Lung (tissue), 12 donors: ENCODE measurements around the gene GIMAP6. TPM values are rescaled to one million over a fixed set of nuclear protein-coding genes. Genes with fewer than 3 reads are reported as not detected.

ENCODE experiments used
- ATAC-seq: fragments of 200-7000 bp; cut with Tn5 transposase; one replicate; pipeline ENCODE4 v1.9.1; 2020; ENCODE audit warnings: moderate number of reproducible peaks; ENCODE audit not compliant: insufficient read depth, low FRiP score
- DNase-seq, 3 donors: peaks; one replicate each; pipeline ENCODE4 v3.0.0-alpha.2; 2013 to 2017
- H3K27ac ChIP-seq, 2 donors: one replicate each; pipeline ENCODE4 v1.5.1; 2013; ENCODE audit warnings: mild to moderate bottlenecking in 2 of 2, moderate library complexity in 2 of 2, control low read depth in 1 of 2, inconsistent platforms in 1 of 2, low read depth in 1 of 2, low read length in 1 of 2
- H3K27me3 ChIP-seq, 3 donors: one replicate each; pipeline ENCODE4 v1.5.1; 2013; ENCODE audit warnings: low read length in 2 of 3; ENCODE audit not compliant: control insufficient read depth in 3 of 3, insufficient read depth in 3 of 3
- H3K36me3 ChIP-seq, 4 donors: one replicate each; pipeline ENCODE4 v1.5.1; 2013; ENCODE audit warnings: low read length in 4 of 4, mild to moderate bottlenecking in 1 of 4, moderate library complexity in 1 of 4; ENCODE audit not compliant: control insufficient read depth in 4 of 4, insufficient read depth in 4 of 4
- H3K4me1 ChIP-seq, 5 donors: one replicate each; pipeline ENCODE4 v1.5.1; 2013; ENCODE audit warnings: low read length in 5 of 5, mild to moderate bottlenecking in 2 of 5, moderate library complexity in 1 of 5; ENCODE audit not compliant: control insufficient read depth in 5 of 5, insufficient read depth in 5 of 5
- H3K4me3 ChIP-seq: one replicate; pipeline ENCODE4 v1.5.1; 2013; ENCODE audit warnings: mild to moderate bottlenecking, control low read depth, moderate library complexity
- H3K9ac ChIP-seq, 2 donors: one replicate each; pipeline ENCODE4 v1.5.1; 2013; ENCODE audit warnings: low read length in 2 of 2, control low read depth in 1 of 2; ENCODE audit not compliant: insufficient read depth in 1 of 2
- H3K9me3 ChIP-seq, 4 donors: one replicate each; pipeline ENCODE4 v1.5.1; 2013; ENCODE audit warnings: low read length in 3 of 4, mild to moderate bottlenecking in 1 of 4, moderate library complexity in 1 of 4; ENCODE audit not compliant: control insufficient read depth in 4 of 4, insufficient read depth in 3 of 4
- WGBS, 2 donors: extraction: QIAGEN DNeasy Blood & Tissue Kit; methylation state at CpG; one replicate each; pipeline ENCODE4 v1.1.7; 2013; 5-methylcytosine and 5-hydroxymethylcytosine counted together
- polyA plus RNA-seq, 2 donors: library from polyadenylated mRNA; stranded (reverse); fragments of 200-250 nt; gene quantifications; one replicate each; pipeline ENCODE4 v1.2.1, GENCODE V29; 2013
- total RNA-seq, 2 donors: library from RNA; depleted of rRNA in 1 of 2; stranded (reverse); fragments of >200 nt in 1 of 2; gene quantifications; one replicate each; pipeline ENCODE4 v1.2.1, GENCODE V29; 2014 to 2021
- TF ChIP-seq, protein P1 (sequence below): IDR thresholded peaks from 2 replicates; pipeline ENCODE4 v1.5.1; 2012; ENCODE audit warnings: mild to moderate bottlenecking; ENCODE audit errors: control extremely low read depth, extremely low read depth
- donor health status: control.
- donor health status: control.
- donor health status: Bipolar disorder and iron deficiency.
- donor health status: healthy.
- donor health status: DM: yes; HTN: yes; CAD: no.

Gene GIMAP6
- total and polyA plus RNA-seq, 4 donors: 12.1 to 53.7 (median 40.0) TPM

GRCh38 chr7:150657526-150657925, 25.3 kb upstream of the GIMAP6 start:
- DNase-seq: no peak
- Histone ChIP-seq H3K36me3 (no peaks in the 10 kb centered on the region), H3K9me3 (peaks cover 0 to 8% (median 3%) of the 10 kb centered on the region in 4 donors), H3K9ac (no peak overlapping the region), H3K27me3 (no peaks in the 10 kb centered on the region), H3K27ac (no peak overlapping the region), H3K4me3 (no peak overlapping the region), H3K4me1 (peaks cover 0 to 1% (median 0%) of the 10 kb centered on the region in 5 donors)
- no peak for ATAC-seq
- TF ChIP-seq, protein P1, sequence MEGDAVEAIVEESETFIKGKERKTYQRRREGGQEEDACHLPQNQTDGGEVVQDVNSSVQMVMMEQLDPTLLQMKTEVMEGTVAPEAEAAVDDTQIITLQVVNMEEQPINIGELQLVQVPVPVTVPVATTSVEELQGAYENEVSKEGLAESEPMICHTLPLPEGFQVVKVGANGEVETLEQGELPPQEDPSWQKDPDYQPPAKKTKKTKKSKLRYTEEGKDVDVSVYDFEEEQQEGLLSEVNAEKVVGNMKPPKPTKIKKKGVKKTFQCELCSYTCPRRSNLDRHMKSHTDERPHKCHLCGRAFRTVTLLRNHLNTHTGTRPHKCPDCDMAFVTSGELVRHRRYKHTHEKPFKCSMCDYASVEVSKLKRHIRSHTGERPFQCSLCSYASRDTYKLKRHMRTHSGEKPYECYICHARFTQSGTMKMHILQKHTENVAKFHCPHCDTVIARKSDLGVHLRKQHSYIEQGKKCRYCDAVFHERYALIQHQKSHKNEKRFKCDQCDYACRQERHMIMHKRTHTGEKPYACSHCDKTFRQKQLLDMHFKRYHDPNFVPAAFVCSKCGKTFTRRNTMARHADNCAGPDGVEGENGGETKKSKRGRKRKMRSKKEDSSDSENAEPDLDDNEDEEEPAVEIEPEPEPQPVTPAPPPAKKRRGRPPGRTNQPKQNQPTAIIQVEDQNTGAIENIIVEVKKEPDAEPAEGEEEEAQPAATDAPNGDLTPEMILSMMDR: no peak
- whole genome bisulfite sequencing, 2 donors: 59 to 89% methylated on average over 3 of the region's 3 CpGs

- Histone ChIP-seq H3K27ac (no peak overlapping the region), H3K4me1 (no peaks in the 10 kb centered on the region), H3K9ac (no peak overlapping the region), H3K9me3 (peaks cover 0 to 8% (median 3%) of the 10 kb centered on the region in 4 donors), H3K27me3 (no peaks in the 10 kb centered on the region), H3K4me3 (no peak overlapping the region), H3K36me3 (no peaks in the 10 kb centered on the region)
- 91 to 94% methylated on average over 5 of the region's 5 CpGs for WGBS, 2 donors
- TF ChIP-seq, protein P1: no peak
- ATAC-seq (no peak), DNase-seq (no peak)
These were observed 23.9 kb upstream of the GIMAP6 start for GRCh38 chr7:150656047-150656446.

GRCh38 chr7:150654692-150655091, 22.5 kb upstream of the GIMAP6 start:
- Histone ChIP-seq H3K9me3 (peaks cover 0 to 8% (median 3%) of the 10 kb centered on the region in 4 donors), H3K9ac (no peak overlapping the region), H3K36me3 (no peaks in the 10 kb centered on the region), H3K4me3 (no peak overlapping the region), H3K27ac (no peak overlapping the region), H3K4me1 (no peaks in the 10 kb centered on the region), H3K27me3 (no peaks in the 10 kb centered on the region)
- TF ChIP-seq, protein P1: no peak
- ATAC-seq (no peak), DNase-seq (no peak)
- WGBS, 2 donors: 89 to 93% methylated on average over 2 of the region's 2 CpGs

DNA sequence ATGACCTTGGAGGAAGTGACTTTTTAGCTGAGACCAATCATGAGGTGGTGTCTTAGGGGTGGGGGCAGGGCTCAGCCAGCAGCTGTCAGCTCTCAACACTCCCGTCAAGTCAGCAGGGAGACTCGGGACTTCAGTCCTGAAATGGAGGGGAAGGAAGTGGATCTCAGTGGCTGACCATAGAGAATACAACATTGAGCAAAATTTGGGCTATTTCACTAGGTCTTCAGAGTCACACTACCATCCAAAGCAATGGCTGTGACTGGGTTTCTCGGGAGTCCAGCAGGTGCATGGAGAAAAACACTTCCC, 16.8 kb upstream of the GIMAP6 start:
- Histone ChIP-seq H3K36me3 (no peaks in the 10 kb centered on the region), H3K9ac (no peak overlapping the region), H3K27me3 (no peaks in the 10 kb centered on the region), H3K4me1 (peaks cover 0 to 4% (median 0%) of the 10 kb centered on the region in 5 donors), H3K27ac (no peak overlapping the region), H3K4me3 (no peak overlapping the region), H3K9me3 (no peaks in the 10 kb centered on the region)
- 24 to 53% methylated on average over 3 of the region's 3 CpGs for WGBS, 2 donors
- DNase-seq (no peak), ATAC-seq (no peak)
- TF ChIP-seq, protein P1: no peak
